Liver (tissue), 9 donors: ENCODE measurements around the gene FAM222A. TPM values are rescaled to one million over a fixed set of nuclear protein-coding genes. Genes with fewer than 3 reads are reported as not detected.

Experiments
- DNase-seq: peaks from one replicate; pipeline ENCODE4 v3.0.0-alpha.2; 2017; ENCODE audit warnings: low spot score
- H3K27ac ChIP-seq, 2 donors: one replicate each; pipeline ENCODE4 v1.7.0; 2013; ENCODE audit warnings: inconsistent platforms in 2 of 2, low read length in 2 of 2, control low read depth in 1 of 2, low read depth in 1 of 2, mild to moderate bottlenecking in 1 of 2
- H3K27me3 ChIP-seq, 4 donors: one replicate each; pipeline versions ENCODE4 v1.6.1 to v1.7.0; 2013; ENCODE audit warnings: low read length in 3 of 4, inconsistent platforms in 1 of 4, mild to moderate bottlenecking in 1 of 4, moderate library complexity in 1 of 4; ENCODE audit not compliant: control insufficient read depth in 4 of 4, insufficient read depth in 4 of 4
- H3K36me3 ChIP-seq, 4 donors: one replicate each; pipeline versions ENCODE4 v1.6.1 to v1.7.0; 2013; ENCODE audit warnings: low read length in 3 of 4, mild to moderate bottlenecking in 3 of 4, low read depth in 1 of 4, moderate library complexity in 1 of 4; ENCODE audit not compliant: control insufficient read depth in 4 of 4, insufficient read depth in 3 of 4
- H3K4me1 ChIP-seq, 4 donors: one replicate each; pipeline versions ENCODE4 v1.6.1 to v1.7.0; 2013; ENCODE audit warnings: low read length in 3 of 4, mild to moderate bottlenecking in 3 of 4, moderate library complexity in 1 of 4; ENCODE audit not compliant: control insufficient read depth in 4 of 4, insufficient read depth in 4 of 4
- H3K4me3 ChIP-seq, 3 donors: one replicate each; pipeline versions ENCODE4 v1.6.1 to v1.7.0; 2013; ENCODE audit warnings: low read length in 3 of 3, control low read depth in 1 of 3, low read depth in 1 of 3, mild to moderate bottlenecking in 1 of 3
- H3K9ac ChIP-seq, 2 donors: one replicate each; pipeline ENCODE4 v1.7.0; 2013; ENCODE audit warnings: low read length in 2 of 2, mild to moderate bottlenecking in 2 of 2, moderate library complexity in 2 of 2, control low read depth in 1 of 2, low read depth in 1 of 2
- H3K9me3 ChIP-seq, 4 donors: one replicate each; pipeline versions ENCODE4 v1.6.1 to v1.7.0; 2013; ENCODE audit warnings: low read length in 3 of 4; ENCODE audit not compliant: control insufficient read depth in 4 of 4
- EGR1 ChIP-seq, 2 donors: IDR thresholded peaks; 2 replicates each; pipeline ENCODE4 v1.6.1; 2016 to 2018; ENCODE audit warnings: antibody characterized with exemption in 2 of 2, low read depth in 2 of 2
- FOXA1 ChIP-seq: IDR thresholded peaks from 2 replicates; pipeline ENCODE4 v1.6.1; 2016; ENCODE audit warnings: antibody characterized with exemption
- GABPA ChIP-seq, 2 donors: IDR thresholded peaks in 1 of 2; conservative IDR thresholded peaks in 1 of 2; 2 replicates each; pipeline ENCODE4 v1.6.1; 2016; ENCODE audit warnings: antibody characterized with exemption in 2 of 2, mild to moderate bottlenecking in 1 of 2, moderate library complexity in 1 of 2
- HNF4G ChIP-seq: IDR thresholded peaks from 2 replicates; pipeline ENCODE4 v1.6.1; 2016; ENCODE audit warnings: antibody characterized with exemption
- NR2F2 ChIP-seq: IDR thresholded peaks from 2 replicates; pipeline ENCODE4 v1.6.1; 2016; ENCODE audit warnings: antibody characterized with exemption
- RAD21 ChIP-seq, 2 donors: IDR thresholded peaks; 2 replicates each; pipeline ENCODE4 v1.6.1; 2016; ENCODE audit warnings: antibody characterized with exemption in 2 of 2, mild to moderate bottlenecking in 2 of 2
- SP1 ChIP-seq: IDR thresholded peaks from 2 replicates; pipeline ENCODE4 v1.6.1; 2018; ENCODE audit warnings: antibody characterized with exemption, mild to moderate bottlenecking
- TAF1 ChIP-seq: conservative IDR thresholded peaks from 2 replicates; pipeline ENCODE4 v1.6.1; 2016; ENCODE audit warnings: antibody characterized with exemption, mild to moderate bottlenecking
- YY1 ChIP-seq: IDR thresholded peaks from 2 replicates; pipeline ENCODE4 v1.6.1; 2016; ENCODE audit warnings: antibody characterized with exemption, mild to moderate bottlenecking
- WGBS: extraction: QIAGEN DNeasy Blood & Tissue Kit; methylation state at CpG from one replicate; pipeline ENCODE4 v1.1.7; 2013; 5-methylcytosine and 5-hydroxymethylcytosine counted together
- polyA plus RNA-seq, 2 donors: library from polyadenylated mRNA; stranded (reverse) in 1 of 2; unstranded in 1 of 2; fragments of 200-250 nt in 1 of 2; fragments of >200 nt in 1 of 2; fragmentation: Nextera tagmentation in 1 of 2; extraction: Ambion mirVana in 1 of 2; gene quantifications; one replicate each; pipeline versions ENCODE4 v1.2.1 to v1.2.3, GENCODE V29; 2013 to 2015
- total RNA-seq, 2 donors: library from RNA; depleted of rRNA; stranded (reverse); fragments of >200 nt; gene quantifications; one replicate each; pipeline ENCODE4 v1.2.3, GENCODE V29; 2014
- TF ChIP-seq, protein P1 (sequence below): fragments of 150-350 bp; IDR thresholded peaks from 2 replicates; pipeline ENCODE4 v1.5.1; 2017; ENCODE audit warnings: improper control_type of control experiment, low read depth, low read length; ENCODE audit not compliant: missing input control
- TF ChIP-seq, protein P2 (sequence below): IDR thresholded peaks from 2 replicates; pipeline ENCODE4 v1.6.1; 2016; ENCODE audit warnings: antibody characterized with exemption
- TF ChIP-seq, protein P3 (sequence below): IDR thresholded peaks from 2 replicates; pipeline ENCODE4 v1.6.1; 2016; ENCODE audit warnings: antibody characterized with exemption
- TF ChIP-seq, protein P4 (sequence below): IDR thresholded peaks from 2 replicates; pipeline ENCODE4 v1.6.1; 2016; ENCODE audit warnings: antibody characterized with exemption, mild to moderate bottlenecking
- donor health status: healthy.
- donor health status: healthy.
- donor health status: healthy.
- donor health status: healthy.
- donor health status: healthy.

FAM222A gene
- total and polyA plus RNA-seq, 4 donors, result 0.97 to 2.2 (median 1.9) TPM

GRCh38 chr12:109724321-109724892 lies 10.8 kb downstream of the FAM222A start:
- Histone ChIP-seq H3K27ac (no peak overlapping the region), H3K36me3 (no peaks in the 10 kb centered on the region), H3K9me3 (no peaks in the 10 kb centered on the region), H3K27me3 (no peaks in the 10 kb centered on the region), H3K4me1 (peaks cover 27 to 55% (median 53%) of the 10 kb centered on the region in 4 donors), H3K4me3 (no peak overlapping the region), H3K9ac (no peak overlapping the region)
- TF ChIP-seq RAD21 (IDR thresholded peaks at IDR 0.05), result no peak
- TF ChIP-seq, protein P1, sequence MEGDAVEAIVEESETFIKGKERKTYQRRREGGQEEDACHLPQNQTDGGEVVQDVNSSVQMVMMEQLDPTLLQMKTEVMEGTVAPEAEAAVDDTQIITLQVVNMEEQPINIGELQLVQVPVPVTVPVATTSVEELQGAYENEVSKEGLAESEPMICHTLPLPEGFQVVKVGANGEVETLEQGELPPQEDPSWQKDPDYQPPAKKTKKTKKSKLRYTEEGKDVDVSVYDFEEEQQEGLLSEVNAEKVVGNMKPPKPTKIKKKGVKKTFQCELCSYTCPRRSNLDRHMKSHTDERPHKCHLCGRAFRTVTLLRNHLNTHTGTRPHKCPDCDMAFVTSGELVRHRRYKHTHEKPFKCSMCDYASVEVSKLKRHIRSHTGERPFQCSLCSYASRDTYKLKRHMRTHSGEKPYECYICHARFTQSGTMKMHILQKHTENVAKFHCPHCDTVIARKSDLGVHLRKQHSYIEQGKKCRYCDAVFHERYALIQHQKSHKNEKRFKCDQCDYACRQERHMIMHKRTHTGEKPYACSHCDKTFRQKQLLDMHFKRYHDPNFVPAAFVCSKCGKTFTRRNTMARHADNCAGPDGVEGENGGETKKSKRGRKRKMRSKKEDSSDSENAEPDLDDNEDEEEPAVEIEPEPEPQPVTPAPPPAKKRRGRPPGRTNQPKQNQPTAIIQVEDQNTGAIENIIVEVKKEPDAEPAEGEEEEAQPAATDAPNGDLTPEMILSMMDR, result no peak
- no peak for TF ChIP-seq NR2F2
- TF ChIP-seq, protein P2, sequence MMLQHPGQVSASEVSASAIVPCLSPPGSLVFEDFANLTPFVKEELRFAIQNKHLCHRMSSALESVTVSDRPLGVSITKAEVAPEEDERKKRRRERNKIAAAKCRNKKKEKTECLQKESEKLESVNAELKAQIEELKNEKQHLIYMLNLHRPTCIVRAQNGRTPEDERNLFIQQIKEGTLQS, result no peak
- TF ChIP-seq TAF1, result no peak
- no peak for TF ChIP-seq FOXA1
- DNase-seq, result no peak
- WGBS, result 95% methylated on average over 14 of the region's 14 CpGs

DNA sequence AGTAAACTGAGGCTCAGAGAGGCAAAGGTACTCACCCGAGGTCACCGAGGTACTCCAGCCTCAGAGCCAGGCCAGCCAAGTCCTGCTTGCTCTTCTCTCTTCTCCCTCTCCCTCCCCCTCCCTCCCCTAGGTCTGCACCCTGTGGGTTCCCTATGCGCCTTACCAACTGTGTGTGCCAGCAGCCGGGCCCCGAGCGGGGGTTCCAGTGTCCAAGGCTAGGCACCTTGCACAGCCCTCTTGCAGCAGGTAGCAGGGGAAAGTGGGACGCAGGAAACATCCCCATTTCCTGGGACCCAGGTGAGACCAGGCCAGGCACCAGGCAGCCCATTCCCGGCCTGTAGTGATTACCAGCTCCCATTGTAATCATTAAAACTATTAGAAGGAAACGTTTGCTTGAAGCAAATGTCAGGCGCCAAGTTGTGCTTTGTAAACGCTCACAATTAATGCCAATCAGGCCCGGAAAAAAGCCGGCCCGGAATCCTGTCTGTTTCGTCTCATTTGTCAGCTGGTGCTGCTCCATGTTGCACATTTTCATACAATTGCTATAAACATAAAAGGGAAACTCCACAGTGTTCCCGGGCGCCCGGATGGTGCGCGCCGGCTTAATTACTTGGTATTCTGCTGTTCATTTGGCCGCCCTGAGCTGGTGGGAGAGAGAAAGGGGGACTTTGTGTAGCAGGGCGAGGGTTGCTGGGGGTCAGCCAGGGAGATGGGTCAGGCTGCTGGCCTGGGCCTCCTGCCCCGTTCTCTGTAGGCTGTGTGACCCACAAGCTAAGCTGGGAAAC lies 11.9 kb downstream of the FAM222A start:
- no peak overlapping the region for H3K9ac ChIP-seq
- DNase-seq, result no peak
- no peaks in the 10 kb centered on the region for H3K27me3 ChIP-seq
- H3K4me3 ChIP-seq, result no peak overlapping the region
- TF ChIP-seq NR2F2 (peak; percentile 54), RAD21 (IDR thresholded peaks at IDR 0.05) (no peak), SP1 (peak; percentile 6), TAF1 (no peak), EGR1 (IDR thresholded peaks at IDR 0.05; ENCODE audit: low read depth in 2 of 2) (no peak)
- TF ChIP-seq, protein P1, result no peak
- H3K9me3 ChIP-seq, result no peaks in the 10 kb centered on the region
- peaks cover 21 to 44% (median 43%) of the 10 kb centered on the region in 4 donors for H3K4me1 ChIP-seq
- H3K36me3 ChIP-seq, result no peaks in the 10 kb centered on the region
- no peak overlapping the region for H3K27ac ChIP-seq
- 84% methylated on average over 24 of the region's 24 CpGs for WGBS

GRCh38 chr12:109726106-109726497 lies 12.5 kb downstream of the FAM222A start:
- H3K4me1 ChIP-seq, result peaks cover 16 to 38% (median 37%) of the 10 kb centered on the region in 4 donors
- no peaks in the 10 kb centered on the region for H3K9me3 ChIP-seq
- no peak overlapping the region for H3K9ac ChIP-seq
- no peak for DNase-seq
- H3K36me3 ChIP-seq, result no peaks in the 10 kb centered on the region
- H3K27ac ChIP-seq, result no peak overlapping the region
- H3K27me3 ChIP-seq, result no peaks in the 10 kb centered on the region
- whole genome bisulfite sequencing, result 86% methylated on average over 1 of the region's 1 CpG
- TF ChIP-seq GABPA (IDR thresholded peaks at IDR 0.05 in 1 of 2, conservative IDR thresholded peaks at IDR 0.05 in 1 of 2), result no peak
- TF ChIP-seq, protein P3, sequence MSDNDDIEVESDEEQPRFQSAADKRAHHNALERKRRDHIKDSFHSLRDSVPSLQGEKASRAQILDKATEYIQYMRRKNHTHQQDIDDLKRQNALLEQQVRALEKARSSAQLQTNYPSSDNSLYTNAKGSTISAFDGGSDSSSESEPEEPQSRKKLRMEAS, result no peak
- no peak for TF ChIP-seq HNF4G
- TF ChIP-seq, protein P4, sequence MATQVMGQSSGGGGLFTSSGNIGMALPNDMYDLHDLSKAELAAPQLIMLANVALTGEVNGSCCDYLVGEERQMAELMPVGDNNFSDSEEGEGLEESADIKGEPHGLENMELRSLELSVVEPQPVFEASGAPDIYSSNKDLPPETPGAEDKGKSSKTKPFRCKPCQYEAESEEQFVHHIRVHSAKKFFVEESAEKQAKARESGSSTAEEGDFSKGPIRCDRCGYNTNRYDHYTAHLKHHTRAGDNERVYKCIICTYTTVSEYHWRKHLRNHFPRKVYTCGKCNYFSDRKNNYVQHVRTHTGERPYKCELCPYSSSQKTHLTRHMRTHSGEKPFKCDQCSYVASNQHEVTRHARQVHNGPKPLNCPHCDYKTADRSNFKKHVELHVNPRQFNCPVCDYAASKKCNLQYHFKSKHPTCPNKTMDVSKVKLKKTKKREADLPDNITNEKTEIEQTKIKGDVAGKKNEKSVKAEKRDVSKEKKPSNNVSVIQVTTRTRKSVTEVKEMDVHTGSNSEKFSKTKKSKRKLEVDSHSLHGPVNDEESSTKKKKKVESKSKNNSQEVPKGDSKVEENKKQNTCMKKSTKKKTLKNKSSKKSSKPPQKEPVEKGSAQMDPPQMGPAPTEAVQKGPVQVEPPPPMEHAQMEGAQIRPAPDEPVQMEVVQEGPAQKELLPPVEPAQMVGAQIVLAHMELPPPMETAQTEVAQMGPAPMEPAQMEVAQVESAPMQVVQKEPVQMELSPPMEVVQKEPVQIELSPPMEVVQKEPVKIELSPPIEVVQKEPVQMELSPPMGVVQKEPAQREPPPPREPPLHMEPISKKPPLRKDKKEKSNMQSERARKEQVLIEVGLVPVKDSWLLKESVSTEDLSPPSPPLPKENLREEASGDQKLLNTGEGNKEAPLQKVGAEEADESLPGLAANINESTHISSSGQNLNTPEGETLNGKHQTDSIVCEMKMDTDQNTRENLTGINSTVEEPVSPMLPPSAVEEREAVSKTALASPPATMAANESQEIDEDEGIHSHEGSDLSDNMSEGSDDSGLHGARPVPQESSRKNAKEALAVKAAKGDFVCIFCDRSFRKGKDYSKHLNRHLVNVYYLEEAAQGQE, result no peak
- TF ChIP-seq YY1, result no peak
- H3K4me3 ChIP-seq, result no peak overlapping the region
